ENCODE measurements around the gene KRTCAP3.

Gene KRTCAP3

DNA sequence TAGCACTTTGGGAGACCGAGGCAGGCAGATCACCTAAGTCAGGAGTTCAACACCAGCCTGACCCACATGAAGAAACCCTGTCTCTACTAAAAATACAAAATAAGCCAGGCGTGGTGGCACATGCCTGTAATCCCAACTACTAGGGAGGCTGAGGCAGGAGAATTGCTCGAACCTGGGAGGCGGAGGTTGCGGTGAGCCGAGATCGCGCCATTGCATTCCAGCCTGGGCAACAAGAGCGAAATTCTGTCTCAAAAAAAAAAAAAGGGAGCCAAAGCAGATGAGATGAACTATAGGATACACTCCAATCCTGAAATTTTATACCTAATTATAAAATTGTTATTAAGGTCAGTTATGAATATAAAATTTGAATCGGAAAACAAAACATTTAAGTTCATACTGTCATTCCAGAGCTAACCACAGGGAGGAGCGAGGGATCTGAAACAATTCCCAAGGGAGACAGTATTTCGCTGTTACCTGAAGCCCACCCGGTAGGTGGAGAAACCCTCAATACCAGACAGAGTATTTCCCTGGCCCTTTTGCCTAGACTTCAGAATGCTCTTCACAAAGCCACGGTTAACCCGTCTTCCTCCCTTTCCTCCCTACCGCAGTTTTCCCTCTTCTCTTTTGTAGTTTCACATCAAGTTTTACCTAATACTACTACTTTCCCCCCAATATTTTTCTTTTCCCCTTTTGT lies 34.2 kb upstream of the KRTCAP3 start:
- TF ChIP-seq, protein P1, sequence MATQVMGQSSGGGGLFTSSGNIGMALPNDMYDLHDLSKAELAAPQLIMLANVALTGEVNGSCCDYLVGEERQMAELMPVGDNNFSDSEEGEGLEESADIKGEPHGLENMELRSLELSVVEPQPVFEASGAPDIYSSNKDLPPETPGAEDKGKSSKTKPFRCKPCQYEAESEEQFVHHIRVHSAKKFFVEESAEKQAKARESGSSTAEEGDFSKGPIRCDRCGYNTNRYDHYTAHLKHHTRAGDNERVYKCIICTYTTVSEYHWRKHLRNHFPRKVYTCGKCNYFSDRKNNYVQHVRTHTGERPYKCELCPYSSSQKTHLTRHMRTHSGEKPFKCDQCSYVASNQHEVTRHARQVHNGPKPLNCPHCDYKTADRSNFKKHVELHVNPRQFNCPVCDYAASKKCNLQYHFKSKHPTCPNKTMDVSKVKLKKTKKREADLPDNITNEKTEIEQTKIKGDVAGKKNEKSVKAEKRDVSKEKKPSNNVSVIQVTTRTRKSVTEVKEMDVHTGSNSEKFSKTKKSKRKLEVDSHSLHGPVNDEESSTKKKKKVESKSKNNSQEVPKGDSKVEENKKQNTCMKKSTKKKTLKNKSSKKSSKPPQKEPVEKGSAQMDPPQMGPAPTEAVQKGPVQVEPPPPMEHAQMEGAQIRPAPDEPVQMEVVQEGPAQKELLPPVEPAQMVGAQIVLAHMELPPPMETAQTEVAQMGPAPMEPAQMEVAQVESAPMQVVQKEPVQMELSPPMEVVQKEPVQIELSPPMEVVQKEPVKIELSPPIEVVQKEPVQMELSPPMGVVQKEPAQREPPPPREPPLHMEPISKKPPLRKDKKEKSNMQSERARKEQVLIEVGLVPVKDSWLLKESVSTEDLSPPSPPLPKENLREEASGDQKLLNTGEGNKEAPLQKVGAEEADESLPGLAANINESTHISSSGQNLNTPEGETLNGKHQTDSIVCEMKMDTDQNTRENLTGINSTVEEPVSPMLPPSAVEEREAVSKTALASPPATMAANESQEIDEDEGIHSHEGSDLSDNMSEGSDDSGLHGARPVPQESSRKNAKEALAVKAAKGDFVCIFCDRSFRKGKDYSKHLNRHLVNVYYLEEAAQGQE (IDR thresholded peaks at IDR 0.05; ENCODE audit: low read depth), result no peak
- TF ChIP-seq RAD21 (IDR thresholded peaks at IDR 0.05; ENCODE audit: low read depth), result peak; percentile 61

DNA sequence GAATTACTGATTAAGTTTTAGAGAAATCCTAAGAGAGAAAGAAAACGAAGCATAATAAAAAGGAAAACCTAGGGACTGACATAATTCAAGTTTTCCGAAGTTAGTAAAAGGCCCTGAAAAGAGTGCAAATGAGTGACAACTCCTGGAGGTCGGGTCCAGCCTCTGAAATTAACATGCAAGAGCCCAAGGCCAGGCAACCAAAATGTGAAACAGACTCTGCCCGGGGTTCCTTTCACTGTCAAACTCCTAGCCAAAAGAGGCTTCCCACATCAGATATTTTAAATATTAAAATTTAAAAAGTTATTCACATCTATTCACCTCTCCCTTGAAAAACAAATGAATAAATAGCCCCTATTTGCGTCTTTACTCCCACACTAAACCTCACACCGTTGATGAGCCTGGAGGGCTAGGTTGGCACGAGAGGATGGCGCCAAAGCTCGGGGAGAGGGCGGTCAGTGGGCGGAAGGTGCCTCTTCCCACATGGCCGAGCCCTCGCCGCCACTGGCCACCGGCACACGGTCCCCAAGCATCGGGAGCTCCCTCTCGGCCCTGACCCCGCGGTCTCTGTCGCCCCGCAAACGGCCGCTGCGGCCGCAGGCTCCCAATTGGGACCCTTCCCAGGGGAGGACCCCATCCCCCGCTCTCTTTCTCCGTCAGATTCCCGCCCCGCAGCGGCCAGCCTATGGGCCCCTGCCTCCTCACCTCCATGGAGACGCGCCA lies 33.4 kb upstream of the KRTCAP3 start:
- no peak for TF ChIP-seq TCF12 (IDR thresholded peaks at IDR 0.05; ENCODE audit: low read depth)
- TF ChIP-seq EGR1 (IDR thresholded peaks at IDR 0.05), result 0 out of 2 replicates have a peak, but pooled peaks have one; percentile 10

- TF ChIP-seq ZBTB7A (IDR thresholded peaks at IDR 0.05; ENCODE audit: low read depth) (no peak), EP300 (IDR thresholded peaks at IDR 0.05; ENCODE audit: borderline replicate concordance) (peak; percentile 5; the same call in 1 of the 2 replicates), CEBPB (IDR thresholded peaks at IDR 0.05) (no peak), CREB1 (IDR thresholded peaks at IDR 0.05; ENCODE audit: low read depth) (no peak), FOXM1 (IDR thresholded peaks at IDR 0.05; ENCODE audit: borderline replicate concordance, low read depth) (no peak), NFIC (IDR thresholded peaks at IDR 0.05) (0 out of 2 replicates have a peak, but pooled peaks have one; percentile 9), RAD21 (IDR thresholded peaks at IDR 0.05; ENCODE audit: low read depth) (no peak), YY1 (IDR thresholded peaks at IDR 0.05; ENCODE audit: low read depth) (peak; percentile 65; the same call in 1 of the 2 replicates), TCF12 (IDR thresholded peaks at IDR 0.05; ENCODE audit: low read depth) (peak; percentile 21; the same call in 1 of the 2 replicates), EGR1 (IDR thresholded peaks at IDR 0.05) (no peak), TAF1 (IDR thresholded peaks at IDR 0.05; ENCODE audit: low read depth) (peak; percentile 96), TEAD4 (IDR thresholded peaks at IDR 0.05) (no peak)
- TF ChIP-seq, protein P2, sequence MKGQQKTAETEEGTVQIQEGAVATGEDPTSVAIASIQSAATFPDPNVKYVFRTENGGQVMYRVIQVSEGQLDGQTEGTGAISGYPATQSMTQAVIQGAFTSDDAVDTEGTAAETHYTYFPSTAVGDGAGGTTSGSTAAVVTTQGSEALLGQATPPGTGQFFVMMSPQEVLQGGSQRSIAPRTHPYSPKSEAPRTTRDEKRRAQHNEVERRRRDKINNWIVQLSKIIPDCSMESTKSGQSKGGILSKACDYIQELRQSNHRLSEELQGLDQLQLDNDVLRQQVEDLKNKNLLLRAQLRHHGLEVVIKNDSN (IDR thresholded peaks at IDR 0.05), result no peak; the same call in 1 of the 2 replicates
- TF ChIP-seq, protein P3, sequence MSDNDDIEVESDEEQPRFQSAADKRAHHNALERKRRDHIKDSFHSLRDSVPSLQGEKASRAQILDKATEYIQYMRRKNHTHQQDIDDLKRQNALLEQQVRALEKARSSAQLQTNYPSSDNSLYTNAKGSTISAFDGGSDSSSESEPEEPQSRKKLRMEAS (IDR thresholded peaks at IDR 0.05), result peak; percentile 94
- TF ChIP-seq, protein P1 (IDR thresholded peaks at IDR 0.05; ENCODE audit: low read depth), result no peak
Measured at GRCh38 chr2:27409321-27410073, 32.7 kb upstream of the KRTCAP3 start, which contains the start of gene PPM1G. PPM1G (minus strand) TSS chr2:27409591; CDS start chr2:27409422, 169 bp downstream.

- TF ChIP-seq RAD21 (IDR thresholded peaks at IDR 0.05; ENCODE audit: low read depth), result no peak
- no peak for TF ChIP-seq YY1 (IDR thresholded peaks at IDR 0.05; ENCODE audit: low read depth)
- no peak for TF ChIP-seq TCF12 (IDR thresholded peaks at IDR 0.05; ENCODE audit: low read depth)
- no peak for TF ChIP-seq ZBTB7A (IDR thresholded peaks at IDR 0.05; ENCODE audit: low read depth)
- TF ChIP-seq EGR1 (IDR thresholded peaks at IDR 0.05), result no peak
- TF ChIP-seq, protein P1 (IDR thresholded peaks at IDR 0.05; ENCODE audit: low read depth), result no peak
- no peak for TF ChIP-seq CEBPB (IDR thresholded peaks at IDR 0.05)
- TF ChIP-seq FOXM1 (IDR thresholded peaks at IDR 0.05; ENCODE audit: borderline replicate concordance, low read depth), result no peak
- no peak for TF ChIP-seq TEAD4 (IDR thresholded peaks at IDR 0.05)
- TF ChIP-seq TAF1 (IDR thresholded peaks at IDR 0.05; ENCODE audit: low read depth), result no peak
- no peak for TF ChIP-seq CREB1 (IDR thresholded peaks at IDR 0.05; ENCODE audit: low read depth)
- TF ChIP-seq, protein P3 (IDR thresholded peaks at IDR 0.05), result no peak
- no peak for TF ChIP-seq NFIC (IDR thresholded peaks at IDR 0.05)
- TF ChIP-seq, protein P2 (IDR thresholded peaks at IDR 0.05), result no peak
- TF ChIP-seq EP300 (IDR thresholded peaks at IDR 0.05; ENCODE audit: borderline replicate concordance), result no peak
Measured at GRCh38 chr2:27412419-27413152, 29.6 kb upstream of the KRTCAP3 start.

Data from Ishikawa (cell line).